GM21737 (cell line): ENCODE measurements around the gene CA7.

Experiments
- ATAC-seq: cut with Tn5 transposase; IDR thresholded peaks from one replicate; pipeline ENCODE4 v1.9.1; 2021; ENCODE audit warnings: mild to moderate bottlenecking, moderate library complexity; ENCODE audit not compliant: unreplicated experiment

The CA7 gene

GRCh38 chr16:66844342-66845079 lies at the start of gene CA7:
Gene CA7 (plus strand): TSS chr16:66844414. CDS start chr16:66844488, 74 bp downstream.
- ATAC-seq, result no peak

- ATAC-seq, result no peak
These were observed 46.1 kb upstream of the CA7 start for GRCh38 chr16:66798161-66798560.

- no peak for ATAC-seq
These were observed 43.4 kb upstream of the CA7 start for GRCh38 chr16:66800856-66801255.

GRCh38 chr16:66801320-66802105 lies 42.7 kb upstream of the CA7 start, which contains the start of gene TERB1:
Gene TERB1 (minus strand): TSS chr16:66801584. CDS start chr16:66796798, 4,786 bp downstream.
- no peak for ATAC-seq

GRCh38 chr16:66802159-66802558 lies 42.1 kb upstream of the CA7 start:
- no peak for ATAC-seq

GRCh38 chr16:66809765-66810164 lies 34.4 kb upstream of the CA7 start:
- no peak for ATAC-seq

GRCh38 chr16:66810391-66810790 lies 33.8 kb upstream of the CA7 start:
- no peak for ATAC-seq

GRCh38 chr16:66811043-66811442 lies 33.2 kb upstream of the CA7 start:
- ATAC-seq, result no peak

GRCh38 chr16:66814734-66815133 lies 29.5 kb upstream of the CA7 start:
- ATAC-seq, result no peak

GRCh38 chr16:66824006-66824405 lies 20.2 kb upstream of the CA7 start:
- ATAC-seq, result no peak

- ATAC-seq, result peak; percentile 92
These were observed 13.5 kb upstream of the CA7 start, which contains the start of gene NAE1 for GRCh38 chr16:66830422-66831404. Gene NAE1 (minus strand): TSS chr16:66830976. CDS start chr16:66830899, 77 bp downstream.

GRCh38 chr16:66832190-66832589 lies 12.0 kb upstream of the CA7 start:
- no peak for ATAC-seq

GRCh38 chr16:66832661-66833305 lies 11.4 kb upstream of the CA7 start:
- no peak for ATAC-seq

- no peak for ATAC-seq
These were observed 9.5 kb upstream of the CA7 start for GRCh38 chr16:66834746-66835145.

- no peak for ATAC-seq
These were observed 3.3 kb upstream of the CA7 start for GRCh38 chr16:66840883-66841282.

GRCh38 chr16:66841366-66841765 lies 2.8 kb upstream of the CA7 start:
- ATAC-seq, result no peak

GRCh38 chr16:66842765-66843164 lies 1.4 kb upstream of the CA7 start:
- no peak for ATAC-seq

GRCh38 chr16:66843191-66843590 lies 1.0 kb upstream of the CA7 start:
- ATAC-seq, result no peak

GRCh38 chr16:66844009-66844341 lies 239 bp upstream of the CA7 start:
- ATAC-seq, result no peak

GRCh38 chr16:66845080-66845410 lies 831 bp downstream of the CA7 start:
- no peak for ATAC-seq

GRCh38 chr16:66845791-66846221 lies 1.6 kb downstream of the CA7 start:
- ATAC-seq, result no peak
